Suprapubic skin (tissue), 3 donors: Measurements from ENCODE around the gene LIN37.

Experiments used
- CTCF ChIP-seq, 2 donors: fragments of 200-600 bp in 1 of 2; fragments of 450-650 bp in 1 of 2; sonication (generic) in 1 of 2; IDR thresholded peaks; one replicate each; pipeline ENCODE4 v1.5.1; 2016 to 2019; ENCODE audit warnings: antibody characterized with exemption in 2 of 2, mild to moderate bottlenecking in 1 of 2, moderate library complexity in 1 of 2
- EP300 ChIP-seq: sonication (generic); formaldehyde crosslinking; IDR thresholded peaks from one replicate; pipeline ENCODE4 v1.6.1; 2017; ENCODE audit warnings: antibody characterized with exemption

GRCh38 chr19:35702223-35703012 is 46.0 kb upstream of the LIN37 start:
- TF ChIP-seq CTCF (IDR thresholded peaks at IDR 0.05) (no peak), EP300 (no peak)
